Adipocyte (in vitro differentiated cells): ENCODE data around the gene CFAP65.

Experiments used
- DNase-seq: peaks from one replicate; pipeline ENCODE4 v3.0.0-alpha.2; 2015; ENCODE audit warnings: low read depth
- H3K27me3 ChIP-seq: replicated peaks from 2 replicates; pipeline ENCODE4 v1.7.0; 2013; ENCODE audit warnings: mild to moderate bottlenecking, low read length, moderate library complexity; ENCODE audit not compliant: control insufficient read depth, insufficient read depth
- H3K36me3 ChIP-seq: 2 replicates; pipeline ENCODE4 v1.7.0; 2013; ENCODE audit warnings: low read length, mild to moderate bottlenecking, moderate library complexity; ENCODE audit not compliant: control insufficient read depth, insufficient read depth, severe bottlenecking
- H3K4me1 ChIP-seq: 2 replicates; pipeline ENCODE4 v1.7.0; 2013; ENCODE audit warnings: mild to moderate bottlenecking, low read length, moderate library complexity; ENCODE audit not compliant: control insufficient read depth, insufficient read depth
- H3K4me3 ChIP-seq: 2 replicates; pipeline ENCODE4 v1.7.0; 2013; ENCODE audit warnings: mild to moderate bottlenecking, low read length, moderate library complexity
- H3K9ac ChIP-seq: 2 replicates; pipeline ENCODE4 v1.7.0; 2013; ENCODE audit warnings: mild to moderate bottlenecking, low read length, moderate library complexity
- H3K9me3 ChIP-seq: 2 replicates; pipeline ENCODE4 v1.7.0; 2013; ENCODE audit warnings: mild to moderate bottlenecking, low read length, moderate library complexity; ENCODE audit not compliant: control insufficient read depth

CFAP65 gene

GRCh38 chr2:219079417-219079816, 38.1 kb upstream of the CFAP65 start:
- no peaks in the 10 kb centered on the region for H3K27me3 ChIP-seq
- no peak for DNase-seq

DNA sequence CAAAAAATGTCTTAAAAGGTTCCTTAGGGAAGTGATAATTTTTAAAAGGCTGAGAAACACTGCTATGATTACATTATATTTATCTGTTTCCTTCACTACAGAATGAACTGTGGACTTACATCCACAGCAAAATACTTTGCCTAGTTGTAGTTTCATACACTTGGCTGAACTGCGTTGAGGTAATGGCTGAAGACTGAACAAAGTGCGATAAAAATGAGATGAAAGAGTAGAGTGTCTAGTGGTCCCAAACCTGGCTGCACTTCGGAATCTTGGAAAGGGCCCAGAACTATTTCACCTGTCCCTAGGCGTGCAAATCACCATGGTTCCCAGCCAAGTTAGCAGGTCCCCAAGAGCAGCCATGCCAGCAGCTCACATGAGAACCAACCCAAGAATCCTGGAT, 37.6 kb upstream of the CFAP65 start:
- H3K27me3 ChIP-seq: no peaks in the 10 kb centered on the region
- no peak overlapping the region for H3K9ac ChIP-seq
- H3K4me1 ChIP-seq: no peaks in the 10 kb centered on the region
- no peaks in the 10 kb centered on the region for H3K9me3 ChIP-seq
- H3K36me3 ChIP-seq: peaks cover 30% of the 10 kb centered on the region
- H3K4me3 ChIP-seq: no peak overlapping the region
- no peak for DNase-seq

More at GRCh38 chr2:219079417-219079816, 38.1 kb upstream of the CFAP65 start:
- H3K4me3 ChIP-seq: no peak overlapping the region
- no peaks in the 10 kb centered on the region for H3K9me3 ChIP-seq
- no peak overlapping the region for H3K9ac ChIP-seq
- peaks cover 28% of the 10 kb centered on the region for H3K36me3 ChIP-seq
- no peaks in the 10 kb centered on the region for H3K4me1 ChIP-seq

GRCh38 chr2:219078126-219078525, 36.8 kb upstream of the CFAP65 start:
- no peak overlapping the region for H3K4me3 ChIP-seq
- H3K4me1 ChIP-seq: no peaks in the 10 kb centered on the region
- no peak overlapping the region for H3K9ac ChIP-seq
- peaks cover 30% of the 10 kb centered on the region for H3K36me3 ChIP-seq
- DNase-seq: no peak
- no peaks in the 10 kb centered on the region for H3K9me3 ChIP-seq
- no peaks in the 10 kb centered on the region for H3K27me3 ChIP-seq

GRCh38 chr2:219076253-219076652, 34.9 kb upstream of the CFAP65 start:
- no peaks in the 10 kb centered on the region for H3K9me3 ChIP-seq
- H3K4me3 ChIP-seq: no peak overlapping the region
- no peaks in the 10 kb centered on the region for H3K27me3 ChIP-seq
- no peaks in the 10 kb centered on the region for H3K4me1 ChIP-seq
- no peak overlapping the region for H3K9ac ChIP-seq
- no peak for DNase-seq
- peaks cover 30% of the 10 kb centered on the region for H3K36me3 ChIP-seq

- peaks cover 35% of the 10 kb centered on the region for H3K36me3 ChIP-seq
- no peaks in the 10 kb centered on the region for H3K27me3 ChIP-seq
- no peaks in the 10 kb centered on the region for H3K9me3 ChIP-seq
- H3K4me3 ChIP-seq: no peak overlapping the region
- H3K9ac ChIP-seq: no peak overlapping the region
- peak; percentile 73 for DNase-seq
- H3K4me1 ChIP-seq: no peaks in the 10 kb centered on the region
Measured at GRCh38 chr2:219073413-219074129, 32.3 kb upstream of the CFAP65 start.

GRCh38 chr2:219072741-219073250, 31.5 kb upstream of the CFAP65 start:
- Histone ChIP-seq H3K4me1 (no peaks in the 10 kb centered on the region), H3K9ac (no peak overlapping the region), H3K36me3 (peaks cover 35% of the 10 kb centered on the region), H3K4me3 (no peak overlapping the region), H3K9me3 (no peaks in the 10 kb centered on the region), H3K27me3 (no peaks in the 10 kb centered on the region)
- DNase-seq: no peak

GRCh38 chr2:219071131-219071816, 30.0 kb upstream of the CFAP65 start:
- H3K27me3 ChIP-seq: no peaks in the 10 kb centered on the region
- no peak for DNase-seq
- H3K36me3 ChIP-seq: peaks cover 22% of the 10 kb centered on the region
- H3K9me3 ChIP-seq: no peaks in the 10 kb centered on the region
- no peaks in the 10 kb centered on the region for H3K4me1 ChIP-seq
- H3K4me3 ChIP-seq: no peak overlapping the region
- no peak overlapping the region for H3K9ac ChIP-seq

DNA sequence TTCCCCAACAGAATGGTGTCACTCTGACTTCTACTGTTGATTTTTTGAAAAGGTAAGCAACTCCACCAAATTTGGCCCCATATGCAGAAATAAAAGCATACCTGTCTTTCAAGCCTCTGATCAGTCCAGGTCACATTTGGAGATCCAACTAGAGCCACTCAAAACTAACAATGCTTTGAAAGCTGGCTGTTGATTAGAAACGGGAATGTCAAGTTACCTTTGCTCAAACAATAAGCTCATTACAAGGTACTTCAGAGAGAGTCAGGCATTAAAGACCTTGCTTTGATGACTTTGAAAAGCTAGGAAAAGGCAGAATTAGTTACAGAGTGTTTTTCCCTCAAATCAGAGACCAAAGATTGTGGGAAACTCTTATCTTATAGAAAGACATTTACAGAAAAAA, 24.2 kb upstream of the CFAP65 start:
- H3K4me1 ChIP-seq: no peaks in the 10 kb centered on the region
- H3K27me3 ChIP-seq: peaks cover 31% of the 10 kb centered on the region
- H3K9me3 ChIP-seq: no peaks in the 10 kb centered on the region
- no peak overlapping the region for H3K9ac ChIP-seq
- no peak for DNase-seq
- peaks cover 5% of the 10 kb centered on the region for H3K36me3 ChIP-seq
- H3K4me3 ChIP-seq: no peak overlapping the region

DNA sequence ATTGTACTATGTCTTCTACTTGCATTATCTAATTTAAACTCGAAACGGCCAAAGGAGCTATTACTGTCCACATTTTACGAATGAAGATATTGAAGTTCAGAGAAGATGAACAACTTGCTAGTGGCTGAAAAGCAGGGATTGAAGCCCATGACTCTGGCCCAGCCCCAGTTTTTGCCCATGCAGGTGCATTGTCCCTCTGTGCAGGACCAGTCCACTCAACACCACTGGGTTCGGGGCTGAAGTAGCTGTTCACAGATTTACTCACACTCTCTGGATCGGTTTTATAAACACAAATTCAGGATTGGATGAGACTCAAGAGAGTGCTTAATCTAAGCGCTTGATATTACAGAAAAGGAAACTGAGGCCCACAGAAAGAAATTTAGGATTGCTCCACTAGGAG, 20.8 kb upstream of the CFAP65 start:
- Histone ChIP-seq H3K4me1 (peaks cover 6% of the 10 kb centered on the region), H3K4me3 (no peak overlapping the region), H3K9me3 (no peaks in the 10 kb centered on the region), H3K36me3 (no peaks in the 10 kb centered on the region), H3K9ac (no peak overlapping the region), H3K27me3 (peaks cover 58% of the 10 kb centered on the region)
- DNase-seq: no peak

GRCh38 chr2:219060821-219061791, 19.8 kb upstream of the CFAP65 start, which contains the start of gene IHH:
Gene IHH (minus strand): TSS chr2:219060921. CDS start chr2:219060467, 454 bp downstream.
- no peaks in the 10 kb centered on the region for H3K36me3 ChIP-seq
- no peak within 1 kb of the TSS for H3K4me3 ChIP-seq
- H3K9ac ChIP-seq: no peak within 1 kb of the TSS
- no peaks in the 10 kb centered on the region for H3K9me3 ChIP-seq
- peaks cover 6% of the 10 kb centered on the region for H3K4me1 ChIP-seq
- H3K27me3 ChIP-seq: peaks cover 67% of the 10 kb centered on the region
- DNase-seq: peak; percentile 42
